GM19193 (cell line): ENCODE measurements around the gene MFAP1.

Experiments
- POLR2A ChIP-seq: IDR thresholded peaks from 4 replicates; pipeline ENCODE4 v1.6.1; 2011; ENCODE audit not compliant: insufficient read depth, insufficient read length; ENCODE audit errors: extremely low read depth

MFAP1 gene

GRCh38 chr15:43789409-43789808, 35.1 kb downstream of the MFAP1 start:
- TF ChIP-seq POLR2A: no peak

- TF ChIP-seq POLR2A: no peak
Measured at GRCh38 chr15:43779016-43779415, 45.5 kb downstream of the MFAP1 start.

GRCh38 chr15:43777267-43777914, 47.1 kb downstream of the MFAP1 start:
- TF ChIP-seq POLR2A: no peak

DNA sequence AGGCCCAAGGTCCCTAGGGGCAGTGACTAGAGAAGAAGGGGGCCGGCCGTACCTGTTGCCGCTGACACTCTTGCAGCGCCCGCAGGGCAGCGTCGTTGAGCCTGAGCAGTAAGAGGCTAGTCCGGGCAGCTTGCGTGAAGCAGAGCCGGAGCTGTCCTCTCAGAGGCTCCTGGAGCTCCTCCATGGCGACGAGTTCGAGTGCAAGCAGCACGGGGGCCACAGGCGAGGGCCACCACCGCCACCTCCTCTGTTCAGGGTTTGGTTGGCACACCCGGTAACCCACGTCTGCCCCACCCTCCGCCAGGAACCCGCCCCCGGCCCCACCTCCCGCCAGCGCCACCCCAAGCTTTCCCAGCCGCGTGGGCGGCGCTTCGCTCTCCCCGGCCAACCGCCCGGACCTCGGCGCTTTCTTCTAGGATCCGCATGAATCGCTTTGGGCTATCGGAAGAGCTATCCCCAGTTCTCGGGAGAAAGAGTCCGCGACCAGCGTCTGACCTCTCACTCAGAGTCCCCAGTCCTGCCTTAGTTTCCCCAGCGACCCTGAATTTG, 47.7 kb downstream of the MFAP1 start, which contains the start of gene ELL3:
Gene ELL3 (minus strand): TSS at position 249 of the 549 bp plus-strand sequence. CDS start 65 bp downstream, at position 184.
- peak; percentile 48 for TF ChIP-seq POLR2A

GRCh38 chr15:43776101-43776717, 48.3 kb downstream of the MFAP1 start:
- peak; percentile 45 for TF ChIP-seq POLR2A

DNA sequence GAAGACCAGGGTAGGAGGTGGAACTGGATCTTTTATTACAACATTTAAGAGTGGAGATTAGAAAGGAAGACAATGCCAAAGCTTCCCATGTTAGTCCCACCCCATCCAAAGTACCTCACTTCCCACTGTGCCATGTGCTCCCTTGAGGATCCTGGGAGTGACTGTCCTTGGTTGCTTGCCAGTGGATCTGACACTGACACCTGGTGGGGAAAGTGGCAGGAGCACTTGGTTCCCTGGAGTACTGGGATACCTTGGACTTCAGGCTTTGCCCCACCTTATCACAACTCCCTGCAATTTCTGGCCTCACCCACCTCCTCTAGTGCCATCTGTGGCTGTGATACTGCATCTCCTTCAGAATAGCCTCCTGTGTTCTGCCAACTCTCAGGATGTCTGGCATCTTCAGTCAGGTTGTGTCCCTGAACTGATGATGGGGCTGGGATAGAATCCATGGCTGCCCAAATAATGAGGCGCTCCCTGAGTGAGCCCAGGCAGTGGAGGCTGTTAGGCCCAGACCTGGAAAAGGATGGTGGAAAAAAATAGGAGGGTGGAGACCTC, 49.0 kb downstream of the MFAP1 start:
- peak; percentile 32 for TF ChIP-seq POLR2A

GRCh38 chr15:43774062-43774461, 50.4 kb downstream of the MFAP1 start:
- TF ChIP-seq POLR2A: no peak

GRCh38 chr15:43772624-43773023, 51.9 kb downstream of the MFAP1 start:
- TF ChIP-seq POLR2A: no peak

DNA sequence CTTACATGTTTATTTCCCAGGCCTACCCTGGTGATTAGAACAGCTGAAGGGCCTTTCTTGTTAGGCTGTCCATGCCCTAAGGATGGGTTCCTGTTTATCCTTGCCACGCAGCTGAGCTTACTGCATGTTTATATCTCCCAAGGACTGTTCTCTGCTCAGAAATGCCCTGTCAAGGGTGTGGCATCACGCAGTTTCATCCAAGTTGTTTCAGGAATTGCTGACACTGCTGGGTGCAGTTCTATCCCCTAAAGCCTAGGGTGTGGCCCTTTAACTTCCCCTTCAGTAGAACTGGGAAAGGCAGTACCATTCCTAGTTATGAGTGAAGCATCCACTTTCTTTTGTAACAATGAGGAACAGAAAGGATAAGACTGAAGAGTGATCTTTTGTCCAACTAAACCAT, 52.7 kb downstream of the MFAP1 start:
- TF ChIP-seq POLR2A: no peak

DNA sequence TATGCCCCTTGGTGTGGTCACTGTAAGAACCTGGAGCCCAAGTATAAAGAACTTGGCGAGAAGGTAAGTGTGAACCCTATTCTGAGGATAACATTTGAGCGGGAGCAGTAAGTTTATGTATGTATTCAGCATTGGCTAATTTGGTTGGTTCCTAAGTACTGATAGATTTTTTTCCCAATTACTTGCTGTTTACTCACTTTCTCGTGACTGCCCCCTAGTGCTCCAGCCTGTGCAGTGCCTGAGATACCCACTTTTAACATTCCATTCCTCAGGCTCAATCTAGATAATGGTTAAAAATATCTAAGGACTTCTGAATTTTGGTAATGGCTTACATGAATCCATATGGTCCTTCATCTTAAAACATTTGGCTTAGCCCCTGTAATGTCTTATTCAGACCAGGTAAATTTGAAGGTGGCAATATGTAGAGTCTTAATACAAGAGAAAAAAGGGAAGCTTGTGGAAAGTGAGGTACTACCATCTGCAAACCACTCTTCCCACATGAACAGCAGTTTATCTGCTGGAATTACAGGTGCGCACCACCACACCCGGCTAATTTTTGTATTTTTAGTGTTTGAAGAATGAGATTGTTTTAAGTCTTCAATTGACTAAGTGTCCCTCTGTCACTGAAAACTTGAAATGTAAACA, 54.8 kb downstream of the MFAP1 start:
- TF ChIP-seq POLR2A: no peak

DNA sequence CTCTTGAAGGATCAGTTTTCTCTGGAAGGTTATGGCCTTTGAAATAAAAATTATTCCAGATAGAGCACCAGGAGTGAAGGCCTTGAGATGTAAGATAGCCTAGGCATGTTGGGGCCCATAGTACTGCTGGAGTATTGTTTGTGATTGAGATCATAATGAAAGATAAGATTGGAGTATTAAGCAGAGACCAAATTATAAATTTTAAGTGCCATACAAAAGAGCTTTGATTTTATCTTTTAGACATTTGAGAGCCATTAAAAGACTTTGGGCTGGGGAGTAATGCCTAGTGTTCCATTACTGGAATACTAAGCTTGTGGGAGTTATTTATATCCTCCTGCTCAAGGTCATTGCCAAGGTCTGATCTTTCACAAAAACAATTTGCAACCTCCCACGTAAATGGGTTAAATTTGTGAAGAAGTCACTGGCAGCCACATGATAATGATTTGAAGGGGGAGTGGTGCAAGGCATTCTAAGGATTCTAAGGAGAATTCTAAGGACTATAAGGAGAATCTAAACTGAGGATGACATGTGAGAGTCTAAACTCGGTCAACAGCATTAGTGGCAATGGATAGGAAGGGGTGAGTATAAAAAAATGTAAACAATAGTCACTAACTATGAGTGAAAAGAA, 60.6 kb downstream of the MFAP1 start:
- no peak for TF ChIP-seq POLR2A

DNA sequence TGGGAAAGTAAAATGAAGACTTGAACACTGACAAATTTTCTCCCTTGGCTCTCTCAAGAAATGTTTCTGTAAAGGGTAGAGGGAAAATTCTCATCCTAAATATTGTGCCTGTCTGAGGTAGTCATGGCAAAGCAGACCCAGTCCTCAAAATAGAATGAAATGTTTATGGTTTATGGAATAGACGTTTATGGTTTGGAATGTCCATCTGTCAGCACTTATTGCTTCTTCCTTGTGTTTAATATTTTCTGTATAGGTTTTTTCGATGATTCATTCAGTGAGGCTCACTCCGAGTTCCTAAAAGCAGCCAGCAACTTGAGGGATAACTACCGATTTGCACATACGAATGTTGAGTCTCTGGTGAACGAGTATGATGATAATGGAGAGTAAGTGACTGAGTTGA, 61.7 kb downstream of the MFAP1 start:
- no peak for TF ChIP-seq POLR2A
